Globus pallidus (tissue), 1 donor: ENCODE results near the gene FMO1.
"Not testable (repeated sequence)": the region's sequence is repeated elsewhere in the genome, so short reads cannot be mapped to it uniquely, and the experiment has no call there.

Experiments used
- DNase-seq: peaks from one replicate; pipeline ENCODE4 v3.0.0-alpha.2; 2015; ENCODE audit warnings: low spot score

FMO1 gene

GRCh38 chr1:171279678-171280077, 31.4 kb downstream of the FMO1 start:
- DNase-seq: no peak

GRCh38 chr1:171280599-171280998, 32.3 kb downstream of the FMO1 start:
- DNase-seq: no peak

DNA sequence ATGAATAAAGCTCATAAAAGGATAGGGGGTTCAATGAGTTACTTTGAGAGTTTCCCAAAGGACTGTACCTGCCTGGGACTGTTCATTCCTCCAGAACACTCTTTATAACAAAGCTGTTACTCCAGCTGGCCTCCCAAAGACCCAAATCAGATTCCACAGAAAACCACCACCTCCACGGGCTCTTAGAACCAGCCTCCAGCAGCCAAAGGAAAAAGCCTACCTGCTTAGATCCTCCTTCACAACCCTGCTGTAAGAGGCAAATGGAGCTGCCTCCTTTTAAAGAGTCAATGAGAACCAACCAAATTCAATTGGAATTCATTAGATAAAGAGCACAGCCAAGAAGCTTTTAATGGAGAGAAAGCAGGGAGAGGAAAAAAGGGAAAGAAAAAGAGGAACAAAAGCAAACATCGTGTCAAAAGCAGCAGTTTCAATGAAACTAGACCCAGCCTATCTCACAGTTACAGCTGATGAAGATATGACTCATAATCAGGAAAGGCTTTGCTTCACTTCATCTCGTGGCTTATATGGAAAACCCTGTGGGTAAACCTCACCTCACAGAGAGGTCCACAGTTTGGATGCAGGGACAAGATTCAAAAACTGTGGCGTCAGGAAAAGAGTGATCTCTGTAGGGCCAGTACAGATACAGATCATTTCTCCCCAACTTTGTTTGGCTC, 37.9 kb downstream of the FMO1 start:
- no peak for DNase-seq

DNA sequence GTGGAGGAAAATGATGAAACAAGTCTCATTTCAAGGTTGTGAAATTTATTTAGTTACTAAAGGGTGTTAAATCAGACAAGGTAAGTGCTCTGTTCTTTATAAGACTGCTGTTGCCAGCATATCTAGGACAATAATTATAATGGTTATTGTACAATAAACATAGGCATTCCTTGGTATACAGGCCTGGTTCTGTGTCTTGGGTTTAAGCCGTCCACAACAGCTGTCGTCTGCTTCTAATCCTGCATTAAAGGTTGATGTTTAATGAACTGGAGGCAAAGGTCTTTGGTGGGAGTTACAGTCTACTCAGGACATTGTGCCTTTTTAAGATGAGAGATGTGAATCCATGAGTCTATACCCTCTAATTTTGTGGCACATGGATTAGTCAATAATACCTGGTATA, 42.3 kb downstream of the FMO1 start:
- DNase-seq: no peak

- DNase-seq: no peak
Observed at GRCh38 chr1:171292799-171293198, 44.5 kb downstream of the FMO1 start.

DNA sequence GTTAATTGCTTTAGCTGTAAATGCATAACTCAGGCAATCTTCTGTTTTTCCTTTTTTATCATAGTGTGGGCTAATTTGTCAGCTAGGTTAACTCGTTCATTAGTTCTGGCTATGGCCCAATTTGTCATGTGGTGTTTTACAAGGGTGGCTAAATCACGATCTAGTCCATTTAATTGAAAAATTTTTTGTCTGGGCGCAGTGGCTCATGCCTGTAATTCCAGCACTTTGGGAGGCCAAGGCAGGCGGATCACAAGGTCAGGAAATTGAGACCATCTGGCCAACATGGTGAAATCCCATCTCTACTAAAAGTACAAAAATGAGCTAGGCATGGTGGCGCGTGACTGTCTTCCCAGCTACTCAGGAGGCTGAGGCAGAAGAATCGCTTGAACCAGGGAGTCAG, 47.1 kb downstream of the FMO1 start:
- DNase-seq: not testable (repeated sequence)

GRCh38 chr1:171295821-171296220, 47.5 kb downstream of the FMO1 start:
- DNase-seq: no peak

DNA sequence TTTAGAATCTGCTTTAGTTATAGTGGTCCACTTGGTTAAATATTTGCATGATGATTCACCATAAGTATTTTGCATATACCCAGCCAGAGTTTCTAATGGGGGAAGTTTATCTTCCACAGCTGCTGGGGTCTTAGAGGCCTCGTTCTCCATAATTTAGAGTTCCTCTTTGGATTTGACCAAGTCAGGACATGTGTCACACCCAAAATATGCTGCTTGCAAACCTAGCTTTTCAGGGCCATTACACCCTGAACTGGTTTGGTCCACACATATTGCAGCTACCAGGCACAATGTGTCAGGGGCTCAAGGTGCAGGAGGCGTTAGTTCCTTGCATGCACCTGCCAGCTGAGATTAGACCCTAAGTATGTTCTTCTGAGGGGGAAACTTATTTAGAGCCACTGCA, 48.6 kb downstream of the FMO1 start:
- DNase-seq: no peak

GRCh38 chr1:171298696-171299095, 50.4 kb downstream of the FMO1 start:
- DNase-seq: no peak

DNA sequence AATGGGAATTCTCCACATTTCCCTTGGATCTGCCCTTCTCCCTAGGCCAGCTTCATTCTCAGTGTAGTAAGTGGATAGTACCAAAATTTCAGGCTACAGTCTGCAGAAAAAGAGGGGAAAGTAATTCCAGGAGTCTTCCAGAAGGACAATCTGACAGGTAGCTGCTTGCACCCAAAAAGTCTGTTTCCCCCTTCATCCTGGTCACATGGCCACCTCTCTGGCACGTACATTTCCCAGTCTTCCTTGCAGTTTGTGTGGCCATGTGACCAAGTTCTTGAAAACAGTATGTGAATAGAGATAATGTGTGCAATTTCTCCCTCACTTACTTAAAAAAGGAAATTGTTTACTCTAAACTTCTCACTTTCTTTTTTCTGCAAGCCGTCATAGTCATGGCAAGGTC, 51.0 kb downstream of the FMO1 start:
- DNase-seq: no peak

- DNase-seq: no peak
Observed at GRCh38 chr1:171300401-171300800, 52.1 kb downstream of the FMO1 start.

DNA sequence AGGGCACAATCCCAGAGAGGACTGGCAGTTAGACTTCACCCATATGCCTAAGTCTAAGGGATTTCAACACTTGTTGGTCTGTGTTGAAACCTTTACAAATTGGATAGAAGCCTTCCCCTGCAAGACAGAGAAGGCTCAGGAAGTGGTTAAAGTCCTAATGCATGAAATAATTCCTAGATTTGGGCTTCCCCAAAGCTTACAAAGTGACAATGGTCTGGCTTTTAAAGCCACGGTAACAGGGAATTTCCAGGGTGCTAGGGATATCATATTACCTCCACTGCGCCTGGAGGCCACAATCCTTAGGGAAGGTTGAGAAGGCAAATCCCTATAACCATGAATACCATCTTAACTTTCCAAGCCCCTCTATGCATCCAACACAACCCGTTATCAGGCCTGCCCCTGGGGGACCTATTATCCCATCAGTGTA, 62.4 kb downstream of the FMO1 start:
- no peak for DNase-seq

GRCh38 chr1:171311771-171312558, 63.7 kb downstream of the FMO1 start:
- no peak for DNase-seq

DNA sequence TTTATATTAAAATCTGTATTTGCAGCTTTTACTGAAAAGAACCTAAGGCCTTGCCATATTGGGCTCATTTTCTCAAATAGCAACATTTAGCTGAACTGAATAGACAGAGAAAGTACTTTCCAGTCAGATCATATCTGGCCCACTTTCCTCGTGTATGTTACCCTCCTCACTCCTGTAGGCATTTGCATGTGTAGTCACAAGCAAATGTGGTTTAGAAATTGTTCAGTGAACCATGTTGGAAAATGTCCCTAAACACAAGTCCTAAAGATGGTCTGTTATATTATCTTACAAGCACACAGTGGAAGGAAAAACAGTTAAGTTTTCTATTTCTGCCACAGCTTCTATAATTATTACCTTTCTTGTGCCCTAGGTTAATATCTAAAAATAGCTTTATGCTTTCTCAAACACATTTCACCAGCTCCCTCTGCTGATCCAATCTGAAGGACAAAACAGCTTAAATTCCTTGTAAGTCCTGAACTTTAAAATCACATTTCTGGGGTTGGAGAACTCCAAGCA, 65.1 kb downstream of the FMO1 start:
- no peak for DNase-seq

DNA sequence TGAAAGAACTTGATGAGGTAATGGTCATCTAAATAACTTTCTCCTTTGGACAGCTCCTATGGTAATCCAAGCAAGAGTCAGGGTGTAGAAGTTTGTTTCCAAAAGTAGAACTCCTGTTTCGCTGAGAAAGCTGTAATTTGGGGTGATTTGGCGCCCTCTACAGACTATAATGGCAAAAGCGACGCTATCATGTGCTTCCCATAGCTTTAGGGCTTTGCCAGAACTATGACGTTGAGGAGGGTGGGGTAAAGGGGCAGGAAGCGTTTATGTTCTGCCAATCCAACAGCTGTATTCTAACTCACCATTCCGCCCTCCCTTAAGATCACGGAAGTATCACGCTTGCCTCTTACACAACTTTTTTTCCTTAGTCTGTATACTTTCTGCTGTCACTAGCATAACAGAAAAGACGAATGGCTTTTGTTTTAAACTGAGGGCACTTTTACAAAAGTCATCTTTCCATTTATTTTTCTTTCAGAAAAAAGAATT, 65.6 kb downstream of the FMO1 start, which contains the start of gene FMO4:
FMO4 (plus strand) TSS at position 349 of the 486 bp plus-strand sequence. CDS start 5,643 bp downstream, outside the sequence.
- DNase-seq: peak; percentile 97

- DNase-seq: no peak
Observed at GRCh38 chr1:171329251-171329650, 81.0 kb downstream of the FMO1 start.

DNA sequence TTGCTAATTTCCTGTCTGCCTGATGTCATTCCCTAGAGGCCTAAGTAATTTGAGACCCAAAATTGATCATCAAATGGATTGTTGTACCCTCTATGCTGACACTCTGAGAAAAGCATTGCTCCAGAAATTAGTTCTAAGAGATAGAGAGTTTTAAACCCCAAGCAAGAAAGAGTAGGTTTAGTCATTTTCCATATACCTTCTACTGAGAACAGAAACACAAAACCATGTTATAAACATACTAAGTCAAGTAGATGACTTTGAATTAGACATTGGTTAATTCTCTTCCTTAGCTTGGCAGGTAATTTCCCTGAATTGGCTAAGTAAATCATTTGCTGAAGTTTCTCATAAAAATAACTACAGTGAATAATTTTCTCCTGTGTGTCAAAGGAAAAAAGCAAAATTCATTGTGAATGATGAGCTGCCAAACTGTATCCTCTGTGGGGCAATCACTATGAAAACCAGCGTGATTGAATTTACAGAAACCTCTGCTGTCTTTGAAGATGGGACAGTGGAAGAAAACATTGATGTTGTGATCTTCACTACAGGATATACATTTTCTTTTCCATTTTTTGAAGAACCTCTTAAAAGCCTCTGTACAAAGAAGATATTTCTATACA, 85.8 kb downstream of the FMO1 start:
- no peak for DNase-seq
